ENCODE measurements around the gene LRRD1. TPM values are rescaled to one million over a fixed set of nuclear protein-coding genes. Genes with fewer than 3 reads are reported as not detected.
"Not testable (repeated sequence)": the region's sequence is repeated elsewhere in the genome, so short reads cannot be mapped to it uniquely, and the experiment has no call there.

Gene LRRD1
- total RNA-seq, 2 donors from 2014 or later: 0.22 TPM; not detected in 1

DNA sequence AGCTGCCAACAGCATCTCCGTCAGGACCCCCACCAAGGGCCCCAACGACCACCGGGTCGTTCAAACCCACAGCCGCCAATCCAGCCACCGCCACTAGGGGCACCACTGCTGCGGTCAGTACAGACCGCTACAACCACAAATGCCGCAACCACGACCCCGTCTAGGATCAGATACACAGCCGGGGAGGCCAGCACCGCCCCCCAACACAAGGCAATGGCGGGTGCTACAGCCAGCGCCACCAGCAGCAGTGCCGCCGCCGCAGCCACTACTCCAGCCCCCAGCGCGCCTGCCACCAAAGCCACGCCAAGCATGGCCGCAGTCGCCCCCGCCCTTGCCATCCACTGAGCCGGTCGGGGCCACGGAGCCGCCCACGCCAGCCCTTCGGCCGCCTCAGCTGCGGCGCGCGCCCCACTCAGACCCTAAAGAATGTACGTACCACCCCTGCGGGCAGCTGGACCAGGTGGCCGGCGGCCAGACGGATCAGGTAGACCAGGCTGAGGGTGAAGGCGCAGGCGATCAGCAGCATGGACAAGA, 45.1 kb downstream of the LRRD1 start:
- Mint-ChIP-seq H3K27ac (peak overlapping the region; percentile 96), H3K27me3 (no peaks in the 10 kb centered on the region), H3K4me1 (peaks cover 22% of the 10 kb centered on the region), H3K4me3 (peak overlapping the region; percentile 97), H3K36me3 (ENCODE audit: low read depth) (peaks cover 12% of the 10 kb centered on the region)
- ATAC-seq (peak; percentile 43), DNase-seq (peak; percentile 40 to 49 (median 48))
- no peaks in the 10 kb centered on the region for H3K9me3 ChIP-seq (ENCODE audit: control insufficient read depth, low read length, poor library complexity, severe bottlenecking)

DNA sequence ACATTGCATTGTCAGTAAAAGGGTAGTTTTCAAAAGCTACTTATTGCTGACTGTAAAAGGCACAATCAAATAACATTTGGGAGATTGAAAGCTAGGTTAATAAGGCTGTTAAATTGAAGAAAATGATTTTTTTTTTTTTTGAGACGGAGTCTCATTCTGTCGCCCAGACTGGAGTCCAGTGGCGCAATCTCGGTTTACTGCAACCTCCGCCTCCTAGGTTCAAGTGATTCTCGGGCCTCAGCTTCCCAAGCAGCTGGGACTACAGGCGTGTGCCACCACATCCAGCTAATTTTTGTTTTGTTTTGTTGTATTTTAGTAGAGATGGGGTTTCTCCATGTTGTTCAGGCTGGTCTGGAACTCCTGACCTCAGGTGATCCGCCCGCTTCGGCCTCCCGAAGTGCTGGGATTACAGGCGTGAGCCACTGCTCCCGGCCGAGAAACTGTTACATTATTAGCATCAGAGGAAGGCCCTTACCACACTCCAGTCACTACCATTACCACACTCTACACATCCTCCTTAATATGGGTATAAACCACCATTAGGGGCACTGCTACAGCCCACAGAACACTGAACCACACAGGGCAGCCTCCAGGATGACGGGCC, 45.7 kb downstream of the LRRD1 start:
- DNase-seq: no peak

DNA sequence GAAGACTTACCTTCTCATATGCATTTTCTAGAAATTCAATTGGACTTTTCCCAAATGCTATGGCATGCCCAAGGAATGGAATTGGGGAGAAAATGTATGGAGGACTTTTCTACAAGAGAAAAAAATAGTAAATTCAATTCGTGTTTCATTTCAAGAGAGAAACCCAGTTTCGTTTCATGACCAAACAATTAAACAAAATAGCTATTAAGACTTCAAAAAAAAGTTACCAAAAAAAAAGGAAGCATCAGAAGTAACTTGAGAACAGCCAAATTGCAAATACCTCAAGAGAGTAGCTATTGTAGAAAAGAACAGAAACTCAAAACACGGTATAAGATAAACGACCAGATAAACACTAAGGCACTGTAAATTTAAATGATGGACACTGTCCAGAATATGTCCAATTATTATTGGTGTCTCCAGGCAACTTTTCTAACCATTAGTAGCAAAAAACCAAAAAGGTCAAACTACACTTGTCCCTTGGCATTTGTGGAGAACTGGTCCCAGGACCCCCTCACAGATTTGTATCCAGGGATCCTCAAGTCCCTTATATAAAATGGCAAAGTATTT, 47.1 kb downstream of the LRRD1 start:
- no peak overlapping the region for H3K27ac Mint-ChIP-seq
- no peaks in the 10 kb centered on the region for H3K27me3 Mint-ChIP-seq
- no peak overlapping the region for H3K4me3 Mint-ChIP-seq
- H3K9me3 ChIP-seq (ENCODE audit: control insufficient read depth, low read length, poor library complexity, severe bottlenecking): no peaks in the 10 kb centered on the region
- peaks cover 22% of the 10 kb centered on the region for H3K4me1 Mint-ChIP-seq
- peaks cover 12% of the 10 kb centered on the region for H3K36me3 Mint-ChIP-seq (ENCODE audit: low read depth)
- ATAC-seq (no peak), DNase-seq (no peak)

More for the DNA sequence above, 45.7 kb downstream of the LRRD1 start:
- Mint-ChIP-seq H3K27me3 (no peaks in the 10 kb centered on the region), H3K4me3 (peak overlapping the region; percentile 97), H3K27ac (peak overlapping the region; percentile 96), H3K4me1 (peaks cover 22% of the 10 kb centered on the region), H3K36me3 (ENCODE audit: low read depth) (peaks cover 12% of the 10 kb centered on the region)
- H3K9me3 ChIP-seq (ENCODE audit: control insufficient read depth, low read length, poor library complexity, severe bottlenecking): no peaks in the 10 kb centered on the region
- ATAC-seq: peak; percentile 21

DNA sequence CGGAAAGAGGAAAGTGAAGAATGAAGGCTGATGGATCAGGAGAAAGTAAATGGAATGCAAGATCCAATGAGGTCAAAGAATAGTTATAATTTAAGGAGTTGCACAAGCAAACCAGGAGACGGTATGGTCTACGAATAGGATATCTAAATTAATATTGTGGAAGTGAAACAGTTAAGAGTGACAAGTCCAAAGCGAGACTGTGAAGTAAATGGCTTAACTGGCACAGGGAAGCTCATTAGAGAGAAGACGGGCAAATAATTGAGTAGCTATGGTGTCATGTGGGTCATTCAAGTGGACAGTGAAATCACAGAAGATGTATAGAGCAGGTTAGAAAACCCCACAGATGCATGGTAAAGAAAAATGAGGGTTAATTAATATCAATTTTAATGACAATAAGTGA, 47.8 kb downstream of the LRRD1 start:
- Mint-ChIP-seq H3K27me3 (no peaks in the 10 kb centered on the region), H3K36me3 (ENCODE audit: low read depth) (peaks cover 12% of the 10 kb centered on the region), H3K27ac (no peak overlapping the region), H3K4me1 (peaks cover 21% of the 10 kb centered on the region), H3K4me3 (no peak overlapping the region)
- ATAC-seq: no peak
- DNase-seq: no peak
- no peaks in the 10 kb centered on the region for H3K9me3 ChIP-seq (ENCODE audit: control insufficient read depth, low read length, poor library complexity, severe bottlenecking)

DNA sequence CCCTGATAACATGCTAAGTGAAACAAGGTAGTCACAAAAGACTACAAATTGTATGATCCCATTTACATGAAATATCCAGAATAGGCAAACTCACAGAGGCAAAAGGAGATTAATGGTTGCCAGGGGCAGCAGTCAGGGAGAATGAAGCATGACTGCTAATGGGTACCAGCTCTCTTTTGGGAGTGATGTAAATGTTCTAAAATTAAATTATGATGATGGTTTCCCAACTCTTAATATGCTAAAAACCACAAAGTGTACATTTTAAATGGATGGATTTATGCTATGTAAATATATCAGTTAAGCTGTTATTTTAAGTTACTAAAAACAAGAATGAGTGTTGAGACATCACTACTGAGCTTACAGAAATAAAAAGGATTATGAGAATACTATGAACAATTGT, 57.3 kb downstream of the LRRD1 start:
- ATAC-seq (no peak), DNase-seq (no peak)
- no peaks in the 10 kb centered on the region for H3K9me3 ChIP-seq (ENCODE audit: control insufficient read depth, low read length, poor library complexity, severe bottlenecking)
- Mint-ChIP-seq H3K4me1 (peaks cover 6% of the 10 kb centered on the region), H3K27ac (no peak overlapping the region), H3K36me3 (ENCODE audit: low read depth) (peaks cover 10% of the 10 kb centered on the region), H3K27me3 (no peaks in the 10 kb centered on the region), H3K4me3 (no peak overlapping the region)

DNA sequence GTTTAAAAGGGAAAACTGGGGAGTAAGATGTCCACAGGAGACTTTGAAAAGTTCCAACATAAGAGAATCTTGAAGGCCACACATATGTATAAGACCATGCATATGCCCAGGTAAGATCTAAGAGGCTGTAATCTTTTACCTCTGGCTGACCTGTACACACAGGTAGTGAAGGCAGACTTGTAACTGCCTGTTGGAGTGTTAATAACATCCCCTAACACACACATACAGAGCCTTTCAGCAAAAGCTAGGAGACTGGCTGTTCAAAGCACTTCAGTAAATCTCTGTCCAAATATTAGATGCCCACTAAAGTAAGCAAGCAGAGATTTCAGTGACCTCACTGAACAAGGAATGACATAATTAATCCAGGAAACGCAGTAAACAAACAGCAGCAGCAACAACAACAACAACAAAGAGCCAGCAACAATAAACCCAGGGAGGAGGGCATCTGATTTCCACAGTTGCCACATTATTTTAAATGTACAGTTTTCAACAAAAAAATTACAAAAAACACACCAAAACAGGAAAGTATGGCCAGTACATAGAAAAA, 59.7 kb downstream of the LRRD1 start:
- peaks cover 4% of the 10 kb centered on the region for H3K36me3 Mint-ChIP-seq (ENCODE audit: low read depth)
- no peak overlapping the region for H3K27ac Mint-ChIP-seq
- H3K9me3 ChIP-seq (ENCODE audit: control insufficient read depth, low read length, poor library complexity, severe bottlenecking): no peaks in the 10 kb centered on the region
- H3K4me3 Mint-ChIP-seq: no peak overlapping the region
- DNase-seq (no peak), ATAC-seq (no peak)
- H3K27me3 Mint-ChIP-seq: no peaks in the 10 kb centered on the region
- peaks cover 3% of the 10 kb centered on the region for H3K4me1 Mint-ChIP-seq

DNA sequence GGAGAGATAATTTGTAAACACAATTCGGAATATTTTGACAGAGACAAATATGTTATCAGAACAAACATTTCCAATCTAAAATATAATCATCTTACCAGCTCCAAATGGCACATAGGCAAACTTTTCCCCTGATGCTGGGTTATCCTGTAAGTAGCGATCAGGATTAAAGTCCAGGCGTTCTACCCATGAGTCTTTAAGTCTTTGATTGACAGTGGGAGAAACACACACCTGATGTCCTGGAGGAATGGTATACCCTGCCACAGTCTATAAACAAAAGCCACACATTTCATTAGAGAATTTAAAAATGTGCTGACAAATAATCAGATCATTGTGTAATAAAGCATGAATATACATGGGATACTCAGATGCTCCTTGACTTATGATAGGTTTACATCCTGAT, 62.0 kb downstream of the LRRD1 start:
- no peak for ATAC-seq

DNA sequence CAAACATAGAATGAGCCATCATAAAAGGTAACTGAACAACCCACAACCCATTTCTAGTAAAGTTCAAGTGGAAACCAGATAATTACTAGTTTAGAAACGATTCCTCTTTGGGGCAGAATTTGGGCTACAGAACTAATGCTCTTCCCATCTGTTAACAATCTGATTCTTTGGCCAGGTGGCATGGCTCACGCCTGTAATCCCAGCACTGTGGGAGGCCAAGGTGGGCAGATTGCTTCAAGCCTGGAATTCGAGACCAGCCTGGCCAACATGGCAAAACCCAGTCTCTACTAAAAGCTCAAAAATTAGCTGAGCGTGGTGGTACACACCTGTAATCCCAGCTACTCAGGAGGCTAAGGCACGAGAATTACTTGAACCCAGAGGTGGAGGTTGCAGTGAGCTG, 63.1 kb downstream of the LRRD1 start:
- Mint-ChIP-seq H3K36me3 (ENCODE audit: low read depth) (peaks cover 5% of the 10 kb centered on the region), H3K4me1 (peaks cover 3% of the 10 kb centered on the region), H3K27me3 (no peaks in the 10 kb centered on the region), H3K4me3 (no peak overlapping the region), H3K27ac (no peak overlapping the region)
- ATAC-seq (no peak), DNase-seq (no peak)
- no peaks in the 10 kb centered on the region for H3K9me3 ChIP-seq (ENCODE audit: control insufficient read depth, low read length, poor library complexity, severe bottlenecking)

More for the DNA sequence above, 62.0 kb downstream of the LRRD1 start:
- DNase-seq: no peak
- Mint-ChIP-seq H3K4me1 (peaks cover 3% of the 10 kb centered on the region), H3K27ac (no peak overlapping the region), H3K27me3 (no peaks in the 10 kb centered on the region), H3K4me3 (no peak overlapping the region), H3K36me3 (ENCODE audit: low read depth) (peaks cover 7% of the 10 kb centered on the region)
- no peaks in the 10 kb centered on the region for H3K9me3 ChIP-seq (ENCODE audit: control insufficient read depth, low read length, poor library complexity, severe bottlenecking)

DNA sequence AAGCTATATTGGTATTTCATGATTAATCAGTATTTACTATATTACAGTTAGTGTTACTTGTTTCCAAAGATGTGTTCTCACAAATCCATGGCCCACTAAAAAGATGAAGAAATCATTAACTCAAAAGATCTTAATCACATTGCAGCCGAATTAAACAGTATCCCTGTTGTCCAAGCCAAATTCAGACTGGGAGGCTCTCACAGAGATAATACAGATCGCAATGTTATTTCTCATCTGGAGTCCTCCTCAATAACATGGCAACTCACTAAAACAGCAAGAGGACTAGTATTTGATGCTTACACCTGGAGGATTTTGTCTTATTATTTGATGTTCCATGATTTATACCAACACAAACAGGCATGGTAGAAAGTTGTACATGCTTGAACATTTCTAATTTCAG, 68.1 kb downstream of the LRRD1 start:
- Mint-ChIP-seq H3K4me1 (no peaks in the 10 kb centered on the region), H3K27me3 (no peaks in the 10 kb centered on the region), H3K27ac (no peak overlapping the region), H3K36me3 (ENCODE audit: low read depth) (peaks cover 2% of the 10 kb centered on the region), H3K4me3 (no peak overlapping the region)
- ATAC-seq (no peak), DNase-seq (no peak)
- H3K9me3 ChIP-seq (ENCODE audit: control insufficient read depth, low read length, poor library complexity, severe bottlenecking): no peaks in the 10 kb centered on the region

DNA sequence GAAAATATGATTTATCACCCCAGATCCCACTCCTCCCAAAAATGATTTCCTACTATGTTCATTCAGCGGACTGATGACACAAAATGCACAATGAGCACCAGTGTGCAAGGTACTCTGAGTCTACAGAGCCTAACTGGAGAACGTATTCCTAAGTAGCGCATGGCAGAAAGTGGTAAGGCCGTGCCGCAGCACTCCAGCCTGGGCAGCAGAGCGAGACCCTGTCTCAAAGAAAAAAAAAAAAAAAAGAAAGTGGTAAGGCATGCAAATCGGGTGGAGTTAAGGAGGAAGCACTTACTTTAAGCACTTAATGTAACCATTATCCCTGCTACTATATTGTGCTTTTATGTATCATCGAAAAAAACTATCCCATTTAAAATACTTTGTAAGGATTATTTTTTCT, 70.1 kb downstream of the LRRD1 start:
- H3K9me3 ChIP-seq (ENCODE audit: control insufficient read depth, low read length, poor library complexity, severe bottlenecking): no peaks in the 10 kb centered on the region
- Mint-ChIP-seq H3K36me3 (ENCODE audit: low read depth) (peaks cover 7% of the 10 kb centered on the region), H3K27me3 (no peaks in the 10 kb centered on the region), H3K4me1 (peaks cover 2% of the 10 kb centered on the region), H3K4me3 (no peak overlapping the region), H3K27ac (no peak overlapping the region)
- no peak for DNase-seq
- no peak for ATAC-seq

DNA sequence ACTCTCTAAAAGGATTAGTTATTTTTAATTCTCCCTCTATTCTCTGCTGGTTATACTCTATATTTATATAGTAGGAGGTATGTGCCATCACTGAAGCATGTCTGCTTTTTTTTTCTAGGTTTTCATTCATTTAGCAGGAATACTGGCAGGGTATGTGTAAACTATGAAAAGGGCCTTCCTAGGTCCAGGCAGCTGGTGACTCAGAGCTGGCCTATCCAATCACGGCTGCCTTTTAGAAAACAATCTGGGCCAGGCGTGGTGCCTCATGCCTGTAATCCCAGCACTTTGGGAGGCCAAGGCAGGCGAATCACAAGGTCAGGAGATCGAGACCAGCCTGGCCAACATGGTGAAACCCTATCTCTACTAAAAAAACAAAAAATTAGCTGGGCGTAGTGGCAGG, 76.1 kb downstream of the LRRD1 start:
- H3K27ac Mint-ChIP-seq; DNase-seq; H3K4me1 Mint-ChIP-seq; H3K4me3 Mint-ChIP-seq; H3K9me3 ChIP-seq (ENCODE audit: control insufficient read depth, low read length, poor library complexity, severe bottlenecking); H3K27me3 Mint-ChIP-seq; ATAC-seq: not testable (repeated sequence)
- H3K36me3 Mint-ChIP-seq (ENCODE audit: low read depth): peaks cover 14% of the 10 kb centered on the region

DNA sequence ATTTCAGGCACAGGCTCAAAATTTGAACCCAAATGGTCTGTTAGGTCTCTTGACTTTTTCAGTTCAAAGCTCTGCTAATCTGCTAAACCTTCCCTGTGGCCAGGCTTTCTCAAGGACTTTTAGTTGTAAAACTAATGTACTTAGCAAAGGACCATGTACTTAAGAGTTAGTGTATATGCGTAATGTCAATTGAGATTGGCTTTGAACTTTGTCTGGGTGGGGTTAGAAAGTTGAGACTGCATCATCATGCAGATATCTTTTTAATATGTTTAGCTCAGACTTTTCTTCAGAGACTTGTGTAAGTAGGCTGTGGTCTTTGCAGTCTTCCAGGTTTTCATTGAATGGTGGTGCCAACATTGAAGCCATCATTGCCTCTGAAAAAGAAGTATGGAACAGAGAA, 78.4 kb downstream of the LRRD1 start:
- H3K27me3 Mint-ChIP-seq: no peaks in the 10 kb centered on the region
- no peaks in the 10 kb centered on the region for H3K9me3 ChIP-seq (ENCODE audit: control insufficient read depth, low read length, poor library complexity, severe bottlenecking)
- H3K4me3 Mint-ChIP-seq: no peak overlapping the region
- no peak for ATAC-seq
- peaks cover 7% of the 10 kb centered on the region for H3K4me1 Mint-ChIP-seq
- DNase-seq: no peak
- H3K27ac Mint-ChIP-seq: no peak overlapping the region
- H3K36me3 Mint-ChIP-seq (ENCODE audit: low read depth): peaks cover 17% of the 10 kb centered on the region

DNA sequence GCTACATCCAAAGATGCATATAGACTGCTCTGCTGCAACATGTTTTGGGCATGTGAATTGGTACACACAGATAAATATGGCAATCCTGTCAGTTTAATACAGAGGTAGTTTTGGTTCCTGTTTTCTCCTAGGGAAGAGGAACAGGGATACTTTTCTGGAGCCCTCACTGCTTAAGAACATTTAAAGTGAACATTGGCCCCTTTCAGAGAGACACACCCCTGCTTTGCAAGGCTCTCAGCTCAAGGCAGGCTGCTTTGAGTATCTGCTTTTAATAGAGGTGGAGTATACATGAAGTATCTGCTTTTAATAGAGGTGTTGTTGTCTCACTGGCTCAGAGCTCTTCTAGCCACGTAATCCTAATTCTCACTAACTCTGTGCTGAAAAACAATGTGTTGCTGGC, 83.6 kb downstream of the LRRD1 start:
- H3K9me3 ChIP-seq (ENCODE audit: control insufficient read depth, low read length, poor library complexity, severe bottlenecking): no peaks in the 10 kb centered on the region
- Mint-ChIP-seq H3K36me3 (ENCODE audit: low read depth) (peaks cover 12% of the 10 kb centered on the region), H3K27me3 (no peaks in the 10 kb centered on the region), H3K4me3 (no peak overlapping the region), H3K27ac (no peak overlapping the region), H3K4me1 (peaks cover 5% of the 10 kb centered on the region)
- no peak for ATAC-seq
- no peak for DNase-seq
